GM23338 (cell line): ENCODE data around the gene AFTPH. TPM values are rescaled to one million over a fixed set of nuclear protein-coding genes. Genes with fewer than 3 reads are reported as not detected.

Experiments
- ATAC-seq: fragments of 200-7000 bp; cut with Tn5 transposase; 3 replicates; pipeline ENCODE4 v1.9.1; 2020
- DNase-seq: peaks from one replicate; pipeline ENCODE4 v3.0.0-alpha.2; 2015; ENCODE audit warnings: low spot score
- H2AFZ ChIP-seq: fragments of 200-600 bp; sonication (generic); 2 replicates; pipeline ENCODE4 v1.8.0; 2016; ENCODE audit warnings: antibody characterized with exemption, mild to moderate bottlenecking, moderate library complexity
- H3F3A ChIP-seq: fragments of 200-600 bp; sonication (generic); replicated peaks from 2 replicates; pipeline ENCODE4 v1.8.0; 2017; ENCODE audit warnings: antibody characterized with exemption, mixed run types, low read depth
- H3K27ac ChIP-seq: fragments of 200-600 bp; sonication (generic); 2 replicates; pipeline ENCODE4 v1.6.1; 2016; ENCODE audit warnings: low read depth
- H3K27me3 ChIP-seq: fragments of 200-600 bp; sonication (generic); 2 replicates; pipeline ENCODE4 v1.8.0; 2016; ENCODE audit warnings: mild to moderate bottlenecking, mixed run types, moderate library complexity; ENCODE audit not compliant: insufficient read depth
- H3K36me3 ChIP-seq: fragments of 200-600 bp; sonication (generic); 2 replicates; pipeline ENCODE4 v1.8.0; 2016; ENCODE audit warnings: mild to moderate bottlenecking; ENCODE audit not compliant: insufficient read depth
- H3K4me1 ChIP-seq: fragments of 200-600 bp; sonication (generic); 2 replicates; pipeline ENCODE4 v1.8.0; 2016; ENCODE audit warnings: mild to moderate bottlenecking, moderate library complexity; ENCODE audit not compliant: insufficient read depth
- H3K4me2 ChIP-seq: fragments of 200-600 bp; sonication (generic); 2 replicates; pipeline ENCODE4 v1.7.1; 2017; ENCODE audit warnings: mixed run types
- H3K4me3 ChIP-seq: fragments of 200-600 bp; sonication (generic); 2 replicates; pipeline ENCODE4 v1.6.1; 2016; ENCODE audit warnings: mixed run types
- H3K79me2 ChIP-seq: fragments of 200-600 bp; sonication (generic); replicated peaks from 2 replicates; pipeline ENCODE4 v1.8.0; 2017; ENCODE audit warnings: mild to moderate bottlenecking; ENCODE audit not compliant: insufficient read depth
- H3K9me2 ChIP-seq: fragments of 200-600 bp; sonication (generic); 2 replicates; pipeline ENCODE4 v1.8.0; 2017; ENCODE audit not compliant: insufficient read depth
- H4K20me1 ChIP-seq: fragments of 200-600 bp; sonication (generic); replicated peaks from 2 replicates; pipeline ENCODE4 v1.8.0; 2017; ENCODE audit warnings: mild to moderate bottlenecking; ENCODE audit not compliant: insufficient read depth
- H3K27ac Mint-ChIP-seq: 2 replicates; pipeline ENCODE4 v1.8.0; 2020; ENCODE audit warnings: inconsistent platforms, mild to moderate bottlenecking, moderate library complexity, mixed read lengths
- H3K27me3 Mint-ChIP-seq: 3 replicates; pipeline ENCODE4 v1.8.0; 2022; ENCODE audit warnings: low read depth, mild to moderate bottlenecking, moderate library complexity, mixed read lengths, inconsistent platforms; ENCODE audit not compliant: insufficient read depth, poor library complexity
- H3K36me3 Mint-ChIP-seq: 3 replicates; pipeline ENCODE4 v1.8.0; 2021; ENCODE audit warnings: low read depth, mild to moderate bottlenecking, inconsistent platforms, moderate library complexity, mixed read lengths
- H3K4me1 Mint-ChIP-seq: 3 replicates; pipeline ENCODE4 v1.8.0; 2020; ENCODE audit warnings: mild to moderate bottlenecking, inconsistent platforms, mixed read lengths
- H3K4me3 Mint-ChIP-seq: 3 replicates; pipeline ENCODE4 v1.8.0; 2021; ENCODE audit warnings: moderate library complexity, mild to moderate bottlenecking, inconsistent platforms, mixed read lengths
- H3K9me3 Mint-ChIP-seq: 3 replicates; pipeline ENCODE4 v1.8.0; 2020; ENCODE audit warnings: moderate library complexity, mild to moderate bottlenecking, inconsistent platforms, mixed read lengths
- CREB1 ChIP-seq: fragments of 250-450 bp; sonication (Bioruptor Pico); IDR thresholded peaks from 2 replicates; pipeline ENCODE4 v1.5.0; 2020; ENCODE audit warnings: low read depth, mild to moderate bottlenecking, moderate library complexity
- EZH2 ChIP-seq: fragments of 200-600 bp; sonication (generic); IDR thresholded peaks from one replicate; pipeline ENCODE4 v1.8.0; 2017; ENCODE audit warnings: antibody characterized with exemption, mild to moderate bottlenecking, low read depth; ENCODE audit not compliant: unreplicated experiment
- EZH2phosphoT487 ChIP-seq: fragments of 200-600 bp; sonication (generic); IDR thresholded peaks from one replicate; pipeline ENCODE4 v1.8.1; 2018; ENCODE audit warnings: antibody characterized with exemption; ENCODE audit not compliant: unreplicated experiment
- JUNB ChIP-seq: IDR thresholded peaks from one replicate; pipeline ENCODE4 v1.6.1; 2016; ENCODE audit warnings: antibody characterized with exemption; ENCODE audit not compliant: unreplicated experiment
- NANOG ChIP-seq: IDR thresholded peaks from 2 replicates; pipeline ENCODE4 v1.6.1; 2016; ENCODE audit warnings: antibody characterized with exemption, borderline replicate concordance
- POLR2AphosphoS5 ChIP-seq: IDR thresholded peaks from 2 replicates; pipeline ENCODE4 v1.6.1; 2016; ENCODE audit warnings: antibody characterized with exemption, low read depth
- STAT1 ChIP-seq: IDR thresholded peaks from one replicate; pipeline ENCODE4 v1.6.1; 2016; ENCODE audit warnings: antibody characterized with exemption; ENCODE audit not compliant: unreplicated experiment
- ZNF114 ChIP-seq: fragments of 250-450 bp; sonication (Bioruptor Pico); IDR thresholded peaks from 2 replicates; pipeline ENCODE4 v1.5.0; 2020; ENCODE audit warnings: mild to moderate bottlenecking, moderate library complexity
- ZNF331 ChIP-seq: fragments of 250-450 bp; sonication (Bioruptor Pico); IDR thresholded peaks from 2 replicates; pipeline ENCODE4 v1.5.0; 2020; ENCODE audit warnings: low read depth, mild to moderate bottlenecking, moderate library complexity
- polyA plus RNA-seq: library from polyadenylated mRNA; unstranded; fragments of >200 nt; fragmentation: Nextera tagmentation; extraction: Ambion mirVana; gene quantifications from 2 replicates; pipeline ENCODE4 v1.2.1, GENCODE V29; 2016
- total RNA-seq: library from RNA; depleted of rRNA; stranded (reverse); fragments of >200 nt; shearing (Covaris generic); gene quantifications from 2 replicates; pipeline ENCODE4 v1.2.3, GENCODE V29; 2014
- TF ChIP-seq, protein P1 (sequence below), 2 experiments: fragments of 200-600 bp in 1 of 2; sonication (generic) in 1 of 2; conservative IDR thresholded peaks; 2 replicates each; pipeline versions ENCODE4 v1.5.1 to v1.6.1; 2016 to 2017; ENCODE audit warnings: antibody characterized with exemption in 2 of 2, low read depth in 2 of 2, mild to moderate bottlenecking in 2 of 2, moderate library complexity in 1 of 2
- TF ChIP-seq, protein P2 (sequence below): IDR thresholded peaks from 2 replicates; pipeline ENCODE4 v1.6.1; 2016; ENCODE audit warnings: antibody characterized with exemption
- TF ChIP-seq, protein P3 (sequence below): fragments of 250-450 bp; sonication (Bioruptor Pico); IDR thresholded peaks from 2 replicates; pipeline ENCODE4 v1.5.0; 2020; ENCODE audit warnings: mild to moderate bottlenecking, moderate library complexity
- TF ChIP-seq, protein P4 (sequence below): IDR thresholded peaks from one replicate; pipeline ENCODE4 v1.6.1; 2018; ENCODE audit warnings: antibody characterized with exemption; ENCODE audit not compliant: unreplicated experiment

The AFTPH gene
- total and polyA plus RNA-seq, 2 experiments from 2014 or later = 14.9 to 20.6 TPM

DNA sequence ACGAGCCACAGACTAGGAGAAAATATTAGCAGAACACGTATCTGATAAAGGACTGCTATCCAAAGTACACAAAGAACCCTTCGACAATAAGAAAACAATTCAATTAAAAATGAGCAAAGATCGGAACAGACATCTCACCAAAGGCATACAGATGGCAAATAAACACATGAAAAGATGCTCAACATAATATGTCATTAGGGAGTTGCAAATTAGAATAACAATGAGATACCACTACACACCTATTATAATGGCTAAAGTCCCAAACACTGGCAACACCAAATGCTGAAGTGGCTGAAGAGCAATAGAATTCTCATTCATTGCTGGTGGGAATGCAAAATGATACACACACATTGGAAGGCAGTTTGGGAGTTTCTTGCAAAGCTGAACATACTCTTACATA lies 96.5 kb downstream of the AFTPH start:
- H3K27ac Mint-ChIP-seq = no peak overlapping the region
- H3K4me3 Mint-ChIP-seq = 0 out of 3 replicates have a peak overlapping the region, but pooled peaks have one; percentile 0
- Histone ChIP-seq H3K36me3 (no peaks in the 10 kb centered on the region), H4K20me1 (no peaks in the 10 kb centered on the region), H3K9me2 (no peaks in the 10 kb centered on the region), H2AFZ (no peak overlapping the region), H3K4me2 (peak overlapping the region; percentile 40; the same call in 1 of the 2 replicates), H3F3A (no peaks in the 10 kb centered on the region), H3K4me3 (no peak overlapping the region), H3K27me3 (no peaks in the 10 kb centered on the region), H3K4me1 (peaks cover 32% of the 10 kb centered on the region), H3K79me2 (no peaks in the 10 kb centered on the region), H3K27ac (no peak overlapping the region)
- no peak for ATAC-seq
- H3K9me3 Mint-ChIP-seq = no peaks in the 10 kb centered on the region
- TF ChIP-seq, protein P1, sequence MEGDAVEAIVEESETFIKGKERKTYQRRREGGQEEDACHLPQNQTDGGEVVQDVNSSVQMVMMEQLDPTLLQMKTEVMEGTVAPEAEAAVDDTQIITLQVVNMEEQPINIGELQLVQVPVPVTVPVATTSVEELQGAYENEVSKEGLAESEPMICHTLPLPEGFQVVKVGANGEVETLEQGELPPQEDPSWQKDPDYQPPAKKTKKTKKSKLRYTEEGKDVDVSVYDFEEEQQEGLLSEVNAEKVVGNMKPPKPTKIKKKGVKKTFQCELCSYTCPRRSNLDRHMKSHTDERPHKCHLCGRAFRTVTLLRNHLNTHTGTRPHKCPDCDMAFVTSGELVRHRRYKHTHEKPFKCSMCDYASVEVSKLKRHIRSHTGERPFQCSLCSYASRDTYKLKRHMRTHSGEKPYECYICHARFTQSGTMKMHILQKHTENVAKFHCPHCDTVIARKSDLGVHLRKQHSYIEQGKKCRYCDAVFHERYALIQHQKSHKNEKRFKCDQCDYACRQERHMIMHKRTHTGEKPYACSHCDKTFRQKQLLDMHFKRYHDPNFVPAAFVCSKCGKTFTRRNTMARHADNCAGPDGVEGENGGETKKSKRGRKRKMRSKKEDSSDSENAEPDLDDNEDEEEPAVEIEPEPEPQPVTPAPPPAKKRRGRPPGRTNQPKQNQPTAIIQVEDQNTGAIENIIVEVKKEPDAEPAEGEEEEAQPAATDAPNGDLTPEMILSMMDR (conservative IDR thresholded peaks at IDR 0.05; ENCODE audit: low read depth in 2 of 2) = no peak
- TF ChIP-seq JUNB = no peak
- TF ChIP-seq, protein P2, sequence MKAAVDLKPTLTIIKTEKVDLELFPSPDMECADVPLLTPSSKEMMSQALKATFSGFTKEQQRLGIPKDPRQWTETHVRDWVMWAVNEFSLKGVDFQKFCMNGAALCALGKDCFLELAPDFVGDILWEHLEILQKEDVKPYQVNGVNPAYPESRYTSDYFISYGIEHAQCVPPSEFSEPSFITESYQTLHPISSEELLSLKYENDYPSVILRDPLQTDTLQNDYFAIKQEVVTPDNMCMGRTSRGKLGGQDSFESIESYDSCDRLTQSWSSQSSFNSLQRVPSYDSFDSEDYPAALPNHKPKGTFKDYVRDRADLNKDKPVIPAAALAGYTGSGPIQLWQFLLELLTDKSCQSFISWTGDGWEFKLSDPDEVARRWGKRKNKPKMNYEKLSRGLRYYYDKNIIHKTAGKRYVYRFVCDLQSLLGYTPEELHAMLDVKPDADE = no peak
- TF ChIP-seq ZNF331 = no peak
- TF ChIP-seq, protein P3, sequence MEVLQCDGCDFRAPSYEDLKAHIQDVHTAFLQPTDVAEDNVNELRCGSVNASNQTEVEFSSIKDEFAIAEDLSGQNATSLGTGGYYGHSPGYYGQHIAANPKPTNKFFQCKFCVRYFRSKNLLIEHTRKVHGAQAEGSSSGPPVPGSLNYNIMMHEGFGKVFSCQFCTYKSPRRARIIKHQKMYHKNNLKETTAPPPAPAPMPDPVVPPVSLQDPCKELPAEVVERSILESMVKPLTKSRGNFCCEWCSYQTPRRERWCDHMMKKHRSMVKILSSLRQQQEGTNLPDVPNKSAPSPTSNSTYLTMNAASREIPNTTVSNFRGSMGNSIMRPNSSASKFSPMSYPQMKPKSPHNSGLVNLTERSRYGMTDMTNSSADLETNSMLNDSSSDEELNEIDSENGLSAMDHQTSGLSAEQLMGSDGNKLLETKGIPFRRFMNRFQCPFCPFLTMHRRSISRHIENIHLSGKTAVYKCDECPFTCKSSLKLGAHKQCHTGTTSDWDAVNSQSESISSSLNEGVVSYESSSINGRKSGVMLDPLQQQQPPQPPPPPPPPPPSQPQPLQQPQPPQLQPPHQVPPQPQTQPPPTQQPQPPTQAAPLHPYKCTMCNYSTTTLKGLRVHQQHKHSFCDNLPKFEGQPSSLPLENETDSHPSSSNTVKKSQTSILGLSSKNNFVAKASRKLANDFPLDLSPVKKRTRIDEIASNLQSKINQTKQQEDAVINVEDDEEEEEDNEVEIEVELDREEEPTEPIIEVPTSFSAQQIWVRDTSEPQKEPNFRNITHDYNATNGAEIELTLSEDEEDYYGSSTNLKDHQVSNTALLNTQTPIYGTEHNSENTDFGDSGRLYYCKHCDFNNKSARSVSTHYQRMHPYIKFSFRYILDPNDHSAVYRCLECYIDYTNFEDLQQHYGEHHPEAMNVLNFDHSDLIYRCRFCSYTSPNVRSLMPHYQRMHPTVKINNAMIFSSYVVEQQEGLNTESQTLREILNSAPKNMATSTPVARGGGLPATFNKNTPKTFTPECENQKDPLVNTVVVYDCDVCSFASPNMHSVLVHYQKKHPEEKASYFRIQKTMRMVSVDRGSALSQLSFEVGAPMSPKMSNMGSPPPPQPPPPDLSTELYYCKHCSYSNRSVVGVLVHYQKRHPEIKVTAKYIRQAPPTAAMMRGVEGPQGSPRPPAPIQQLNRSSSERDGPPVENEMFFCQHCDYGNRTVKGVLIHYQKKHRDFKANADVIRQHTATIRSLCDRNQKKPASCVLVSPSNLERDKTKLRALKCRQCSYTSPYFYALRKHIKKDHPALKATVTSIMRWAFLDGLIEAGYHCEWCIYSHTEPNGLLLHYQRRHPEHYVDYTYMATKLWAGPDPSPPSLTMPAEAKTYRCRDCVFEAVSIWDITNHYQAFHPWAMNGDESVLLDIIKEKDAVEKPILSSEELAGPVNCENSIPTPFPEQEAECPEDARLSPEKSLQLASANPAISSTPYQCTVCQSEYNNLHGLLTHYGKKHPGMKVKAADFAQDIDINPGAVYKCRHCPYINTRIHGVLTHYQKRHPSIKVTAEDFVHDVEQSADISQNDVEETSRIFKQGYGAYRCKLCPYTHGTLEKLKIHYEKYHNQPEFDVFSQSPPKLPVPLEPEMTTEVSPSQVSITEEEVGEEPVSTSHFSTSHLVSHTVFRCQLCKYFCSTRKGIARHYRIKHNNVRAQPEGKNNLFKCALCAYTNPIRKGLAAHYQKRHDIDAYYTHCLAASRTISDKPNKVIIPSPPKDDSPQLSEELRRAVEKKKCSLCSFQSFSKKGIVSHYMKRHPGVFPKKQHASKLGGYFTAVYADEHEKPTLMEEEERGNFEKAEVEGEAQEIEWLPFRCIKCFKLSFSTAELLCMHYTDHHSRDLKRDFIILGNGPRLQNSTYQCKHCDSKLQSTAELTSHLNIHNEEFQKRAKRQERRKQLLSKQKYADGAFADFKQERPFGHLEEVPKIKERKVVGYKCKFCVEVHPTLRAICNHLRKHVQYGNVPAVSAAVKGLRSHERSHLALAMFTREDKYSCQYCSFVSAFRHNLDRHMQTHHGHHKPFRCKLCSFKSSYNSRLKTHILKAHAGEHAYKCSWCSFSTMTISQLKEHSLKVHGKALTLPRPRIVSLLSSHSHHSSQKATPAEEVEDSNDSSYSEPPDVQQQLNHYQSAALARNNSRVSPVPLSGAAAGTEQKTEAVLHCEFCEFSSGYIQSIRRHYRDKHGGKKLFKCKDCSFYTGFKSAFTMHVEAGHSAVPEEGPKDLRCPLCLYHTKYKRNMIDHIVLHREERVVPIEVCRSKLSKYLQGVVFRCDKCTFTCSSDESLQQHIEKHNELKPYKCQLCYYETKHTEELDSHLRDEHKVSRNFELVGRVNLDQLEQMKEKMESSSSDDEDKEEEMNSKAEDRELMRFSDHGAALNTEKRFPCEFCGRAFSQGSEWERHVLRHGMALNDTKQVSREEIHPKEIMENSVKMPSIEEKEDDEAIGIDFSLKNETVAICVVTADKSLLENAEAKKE (CRISPR knock-in tag) = no peak
- TF ChIP-seq EZH2 = no peak
- TF ChIP-seq CREB1 (CRISPR knock-in tag) = no peak
- TF ChIP-seq EZH2phosphoT487 = no peak
- no peak for TF ChIP-seq POLR2AphosphoS5
- no peak for TF ChIP-seq NANOG
- TF ChIP-seq ZNF114 = no peak
- TF ChIP-seq, protein P4, sequence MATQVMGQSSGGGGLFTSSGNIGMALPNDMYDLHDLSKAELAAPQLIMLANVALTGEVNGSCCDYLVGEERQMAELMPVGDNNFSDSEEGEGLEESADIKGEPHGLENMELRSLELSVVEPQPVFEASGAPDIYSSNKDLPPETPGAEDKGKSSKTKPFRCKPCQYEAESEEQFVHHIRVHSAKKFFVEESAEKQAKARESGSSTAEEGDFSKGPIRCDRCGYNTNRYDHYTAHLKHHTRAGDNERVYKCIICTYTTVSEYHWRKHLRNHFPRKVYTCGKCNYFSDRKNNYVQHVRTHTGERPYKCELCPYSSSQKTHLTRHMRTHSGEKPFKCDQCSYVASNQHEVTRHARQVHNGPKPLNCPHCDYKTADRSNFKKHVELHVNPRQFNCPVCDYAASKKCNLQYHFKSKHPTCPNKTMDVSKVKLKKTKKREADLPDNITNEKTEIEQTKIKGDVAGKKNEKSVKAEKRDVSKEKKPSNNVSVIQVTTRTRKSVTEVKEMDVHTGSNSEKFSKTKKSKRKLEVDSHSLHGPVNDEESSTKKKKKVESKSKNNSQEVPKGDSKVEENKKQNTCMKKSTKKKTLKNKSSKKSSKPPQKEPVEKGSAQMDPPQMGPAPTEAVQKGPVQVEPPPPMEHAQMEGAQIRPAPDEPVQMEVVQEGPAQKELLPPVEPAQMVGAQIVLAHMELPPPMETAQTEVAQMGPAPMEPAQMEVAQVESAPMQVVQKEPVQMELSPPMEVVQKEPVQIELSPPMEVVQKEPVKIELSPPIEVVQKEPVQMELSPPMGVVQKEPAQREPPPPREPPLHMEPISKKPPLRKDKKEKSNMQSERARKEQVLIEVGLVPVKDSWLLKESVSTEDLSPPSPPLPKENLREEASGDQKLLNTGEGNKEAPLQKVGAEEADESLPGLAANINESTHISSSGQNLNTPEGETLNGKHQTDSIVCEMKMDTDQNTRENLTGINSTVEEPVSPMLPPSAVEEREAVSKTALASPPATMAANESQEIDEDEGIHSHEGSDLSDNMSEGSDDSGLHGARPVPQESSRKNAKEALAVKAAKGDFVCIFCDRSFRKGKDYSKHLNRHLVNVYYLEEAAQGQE = no peak
- no peak for TF ChIP-seq STAT1
- DNase-seq = no peak
- H3K4me1 Mint-ChIP-seq = peaks cover 53% of the 10 kb centered on the region
- H3K36me3 Mint-ChIP-seq = no peaks in the 10 kb centered on the region
- H3K27me3 Mint-ChIP-seq = peaks cover 12% of the 10 kb centered on the region
